HepG2 (cell line): ENCODE measurements around the gene KIF13A. TPM values are rescaled to one million over a fixed set of nuclear protein-coding genes. Genes with fewer than 3 reads are reported as not detected.

Experiments
- ARHGAP35 ChIP-seq: sonication (generic); formaldehyde crosslinking; IDR thresholded peaks from 2 replicates; pipeline ENCODE4 v1.9.0; 2022; ENCODE audit warnings: mild to moderate bottlenecking, inconsistent platforms, moderate library complexity, missing genetic modification reagents, borderline replicate concordance
- ATF7-NPFF ChIP-seq: sonication (generic); formaldehyde crosslinking; IDR thresholded peaks from 2 replicates; pipeline ENCODE4 v1.8.1; 2023; ENCODE audit warnings: mild to moderate bottlenecking, low read depth, missing genetic modification reagents, moderate library complexity
- FOXM1 ChIP-seq: sonication (generic); formaldehyde crosslinking; IDR thresholded peaks from 2 replicates; pipeline ENCODE4 v1.5.0; 2020; ENCODE audit warnings: missing genetic modification reagents
- NR2F2 ChIP-seq: IDR thresholded peaks from 2 replicates; pipeline ENCODE4 v1.6.1; 2012; ENCODE audit warnings: low read depth, inconsistent platforms, borderline replicate concordance
- NRL ChIP-seq: sonication (generic); formaldehyde crosslinking; IDR thresholded peaks from 2 replicates; pipeline ENCODE4 v1.5.0; 2020; ENCODE audit warnings: missing genetic modification reagents, mild to moderate bottlenecking, moderate library complexity, borderline replicate concordance
- SKI ChIP-seq: fragments of 450-650 bp; IDR thresholded peaks from one replicate; pipeline ENCODE4 v1.6.1; 2018; ENCODE audit warnings: mild to moderate bottlenecking; ENCODE audit not compliant: partially characterized antibody
- TRAFD1 ChIP-seq: sonication (generic); formaldehyde crosslinking; IDR thresholded peaks from 2 replicates; pipeline ENCODE4 v1.5.1; 2020; ENCODE audit warnings: missing genetic modification reagents, mild to moderate bottlenecking, borderline replicate concordance
- ZHX2 ChIP-seq, 2 experiments: sonication (generic) in 1 of 2; formaldehyde crosslinking in 1 of 2; IDR thresholded peaks; 2 replicates each; pipeline versions ENCODE4 v1.6.1 to v1.9.0; 2014 to 2022; ENCODE audit warnings: antibody characterized with exemption in 1 of 2, borderline replicate concordance in 1 of 2, inconsistent platforms in 1 of 2, low read depth in 1 of 2, missing genetic modification reagents in 1 of 2
- ZNF292 ChIP-seq: sonication (generic); formaldehyde crosslinking; IDR thresholded peaks from 2 replicates; pipeline ENCODE4 v1.8.1; 2022; ENCODE audit warnings: mild to moderate bottlenecking, low read depth, missing genetic modification reagents, borderline replicate concordance
- ZNF432 ChIP-seq: sonication (generic); formaldehyde crosslinking; IDR thresholded peaks from 2 replicates; pipeline ENCODE4 v1.5.0; 2020; ENCODE audit warnings: missing genetic modification reagents, mild to moderate bottlenecking, borderline replicate concordance
- ZNF44 ChIP-seq: sonication (generic); formaldehyde crosslinking; IDR thresholded peaks from 2 replicates; pipeline ENCODE4 v1.5.1; 2020; ENCODE audit warnings: mild to moderate bottlenecking, missing genetic modification reagents
- ZNF574 ChIP-seq: sonication (generic); formaldehyde crosslinking; IDR thresholded peaks from 2 replicates; pipeline ENCODE4 v1.4.0; 2020; ENCODE audit warnings: missing genetic modification reagents
- ZNF660 ChIP-seq: sonication (generic); formaldehyde crosslinking; IDR thresholded peaks from 2 replicates; pipeline ENCODE4 v1.5.1; 2020; ENCODE audit warnings: mild to moderate bottlenecking, low read depth, missing genetic modification reagents, borderline replicate concordance
- ZNF704 ChIP-seq: sonication (generic); formaldehyde crosslinking; IDR thresholded peaks from 2 replicates; pipeline ENCODE4 v1.8.1; 2023; ENCODE audit warnings: mild to moderate bottlenecking, inconsistent platforms, moderate library complexity, missing genetic modification reagents, borderline replicate concordance
- polyA plus RNA-seq, 8 experiments: library from polyadenylated mRNA; depleted of rRNA in 3 of 8; stranded (reverse) in 7 of 8; unstranded in 1 of 8; fragments of >200 nt; fragmentation: Illumina TruSeq in 4 of 8; extraction: Trizol in 4 of 8; gene quantifications; 2 replicates each; pipeline versions ENCODE4 v1.2.1 to v1.2.3, GENCODE V29; 2011 to 2016; ENCODE audit warnings: low read depth in 4 of 8, missing spikeins in 1 of 8, mixed read lengths in 1 of 8; ENCODE audit not compliant: insufficient read depth in 1 of 8
- total RNA-seq, 5 experiments: library from RNA; depleted of rRNA; stranded (reverse); fragments of >200 nt; fragmentation: Illumina TruSeq; extraction: Trizol; gene quantifications; 2 replicates each; pipeline ENCODE4 v1.2.3, GENCODE V29; 2016; ENCODE audit warnings: low read depth in 1 of 5

KIF13A gene
- total and polyA plus RNA-seq, 2 of the 13 experiments (the other 11 are each of a cell fraction or from before 2014, with no cell fraction given): 21.1 to 37.2 TPM

- TF ChIP-seq ZNF574 (peak; percentile 49; the same call in 1 of the 2 replicates), ZNF704 (CRISPR knock-in tag) (no peak), ZNF660 (CRISPR knock-in tag) (no peak), ATF7-NPFF (no peak), TRAFD1 (CRISPR knock-in tag) (no peak), ZNF432 (no peak), FOXM1 (CRISPR knock-in tag) (no peak), ZHX2 (IDR thresholded peaks at IDR 0.05; ENCODE audit: low read depth) (no peak), ZHX2 (CRISPR knock-in tag; IDR thresholded peaks at IDR 0.05; ENCODE audit: borderline replicate concordance) (no peak), ZNF44 (CRISPR knock-in tag) (no peak), NRL (CRISPR knock-in tag) (no peak), SKI (peak; percentile 52), ZNF292 (CRISPR knock-in tag) (peak; percentile 99), ARHGAP35 (no peak), NR2F2 (no peak)
Measured at GRCh38 chr6:17932330-17932852, 55.0 kb downstream of the KIF13A start (continued).
